ENCODE results near the gene ZNF524. TPM values are rescaled to one million over a fixed set of nuclear protein-coding genes. Genes with fewer than 3 reads are reported as not detected.

Gene ZNF524
- total RNA-seq, 1 experiment from 2014 or later = 5.5 TPM

- H3K27me3 Mint-ChIP-seq (ENCODE audit: low read depth) = no peaks in the 10 kb centered on the region; the same call in 1 of the 2 replicates
- H3K9me3 Mint-ChIP-seq = no peaks in the 10 kb centered on the region
- no peak overlapping the region for H3K4me3 Mint-ChIP-seq
- peaks cover under 1% of the 10 kb centered on the region for H3K4me1 Mint-ChIP-seq
- H3K36me3 Mint-ChIP-seq = peaks cover 21% of the 10 kb centered on the region
- H3K27ac Mint-ChIP-seq = no peak overlapping the region
- no peak for TF ChIP-seq CREB1 (CRISPR knock-in tag; IDR thresholded peaks at IDR 0.05)
- no peak for TF ChIP-seq TCF7 (CRISPR knock-in tag; IDR thresholded peaks at IDR 0.05; ENCODE audit: low read depth)
- TF ChIP-seq ZNF232 (CRISPR knock-in tag; IDR thresholded peaks at IDR 0.05) = no peak
- TF ChIP-seq ZNF263 (CRISPR knock-in tag; IDR thresholded peaks at IDR 0.05; ENCODE audit: low read depth) = no peak
- no peak for TF ChIP-seq MYBL2 (CRISPR knock-in tag; IDR thresholded peaks at IDR 0.05)
- TF ChIP-seq OVOL2 (CRISPR knock-in tag; IDR thresholded peaks at IDR 0.05; ENCODE audit: borderline replicate concordance) = no peak
- TF ChIP-seq ATF3 (CRISPR knock-in tag; conservative IDR thresholded peaks at IDR 0.05) = no peak
- no peak for TF ChIP-seq FOXP4 (CRISPR knock-in tag; IDR thresholded peaks at IDR 0.05)
- no peak for TF ChIP-seq NR1H2 (CRISPR knock-in tag; IDR thresholded peaks at IDR 0.05)
- no peak for TF ChIP-seq AFF4 (CRISPR knock-in tag; IDR thresholded peaks at IDR 0.05; ENCODE audit: borderline replicate concordance)
- TF ChIP-seq NR2C2 (CRISPR knock-in tag; IDR thresholded peaks at IDR 0.05) = no peak
- no peak for TF ChIP-seq E2F4 (CRISPR knock-in tag; IDR thresholded peaks at IDR 0.05; ENCODE audit: borderline replicate concordance, low read depth)
- no peak for TF ChIP-seq SMAD4 (CRISPR knock-in tag; IDR thresholded peaks at IDR 0.05)
- no peak for TF ChIP-seq AR (CRISPR knock-in tag; IDR thresholded peaks at IDR 0.05)
- TF ChIP-seq E2F5 (CRISPR knock-in tag; IDR thresholded peaks at IDR 0.05) = no peak
- no peak for TF ChIP-seq PRRX2 (CRISPR knock-in tag; IDR thresholded peaks at IDR 0.05)
- no peak for TF ChIP-seq ZNF317 (CRISPR knock-in tag; IDR thresholded peaks at IDR 0.05; ENCODE audit: borderline replicate concordance, low read depth)
- TF ChIP-seq NR3C1 (CRISPR knock-in tag; conservative IDR thresholded peaks at IDR 0.05; ENCODE audit: low read depth) = no peak
- ChIA-PET CTCF (no interaction called here), POLR2A (no interaction called here)
- DNase-seq (ENCODE audit: low spot score) (no peak), ATAC-seq (no peak)
Observed at GRCh38 chr19:55611983-55612645, 12.0 kb downstream of the ZNF524 start.

All from WTC11 (cell line).